GM10248 (cell line): Measurements from ENCODE around the gene TACC2.
"Not testable (repeated sequence)": the region's sequence is repeated elsewhere in the genome, so short reads cannot be mapped to it uniquely, and the experiment has no call there.

ENCODE experiments used
- CTCF ChIA-PET: fragments of 300-600 bp; sonication (Branson Sonifier 250); formaldehyde crosslinking; extraction: SDS; loops from one replicate; lab custom pipeline; 2021; ENCODE audit warnings: antibody characterized with exemption; lab: Yijun Ruan, JAX
- POLR2A ChIA-PET: fragments of 350-650 bp; sonication (Branson Sonifier 250); formaldehyde crosslinking; extraction: SDS; loops from one replicate; lab custom pipeline; 2020; ENCODE audit warnings: antibody characterized with exemption; lab: Yijun Ruan, JAX
- DNase-seq: peaks from one replicate; pipeline ENCODE4 v3.0.0; 2012; ENCODE audit errors: extremely low spot score
- CTCF ChIP-seq: IDR thresholded peaks from 2 replicates; pipeline ENCODE4 v1.5.1; 2012; ENCODE audit warnings: mild to moderate bottlenecking, low read depth; ENCODE audit errors: extremely low read depth, missing control alignments, control extremely low read depth

TACC2 gene

GRCh38 chr10:122086416-122087240 lies 97.7 kb downstream of the TACC2 start:
- no peak for TF ChIP-seq CTCF
- ChIA-PET CTCF (no interaction called here), POLR2A (no interaction called here)
- no peak for DNase-seq

GRCh38 chr10:122087436-122087835 lies 98.5 kb downstream of the TACC2 start:
- ChIA-PET POLR2A (no interaction called here), CTCF (no interaction called here)
- no peak for DNase-seq
- TF ChIP-seq CTCF, result no peak

- no peak for TF ChIP-seq CTCF
- CTCF ChIA-PET, result no interaction called here
- POLR2A ChIA-PET, result no interaction called here
- DNase-seq, result no peak
Measured at GRCh38 chr10:122089311-122090017, 100.5 kb downstream of the TACC2 start.

GRCh38 chr10:122091722-122092121 lies 102.8 kb downstream of the TACC2 start:
- no peak for DNase-seq
- TF ChIP-seq CTCF, result no peak
- POLR2A ChIA-PET, result no interaction called here
- CTCF ChIA-PET, result no interaction called here

- POLR2A ChIA-PET, result no interaction called here
- CTCF ChIA-PET, result no interaction called here
- DNase-seq, result no peak
- no peak for TF ChIP-seq CTCF
Measured at GRCh38 chr10:122093076-122093475, 104.1 kb downstream of the TACC2 start.

- POLR2A ChIA-PET, CTCF ChIA-PET, DNase-seq: not testable (repeated sequence)
Measured at GRCh38 chr10:122096181-122096580, 107.2 kb downstream of the TACC2 start.

GRCh38 chr10:122096705-122097104 lies 107.7 kb downstream of the TACC2 start:
- no peak for TF ChIP-seq CTCF
- POLR2A ChIA-PET, result no interaction called here
- DNase-seq, result no peak
- CTCF ChIA-PET, result no interaction called here
